ENCODE data around the gene CCDC188. TPM values are rescaled to one million over a fixed set of nuclear protein-coding genes. Genes with fewer than 3 reads are reported as not detected.

CCDC188 gene
- total and polyA plus RNA-seq, 8 donors, result 0.10 to 40.8 (median 0.76) TPM; not detected in 1

- no peaks in the 10 kb centered on the region for H3K27me3 ChIP-seq
- peaks cover 45 to 68% (median 65%) of the 10 kb centered on the region in 4 donors for H3K4me1 ChIP-seq
- H3K9me3 ChIP-seq, result no peaks in the 10 kb centered on the region
- WGBS, 5 donors, result 96 to 100% (median 97%) methylated on average over 5 of the region's 5 CpGs
- intact Hi-C loops (cut with DNase I; ENCODE audit: low total_unique reads), result no loop called here
- H3K27ac ChIP-seq, result no peak overlapping the region
- no peak for DNase-seq
- TF ChIP-seq POLR2A (IDR thresholded peaks at IDR 0.05) (no peak), EP300 (IDR thresholded peaks at IDR 0.05) (no peak), CTCF (IDR thresholded peaks at IDR 0.05) (no peak), POLR2AphosphoS5 (IDR thresholded peaks at IDR 0.05) (no peak)
- H3K36me3 ChIP-seq, result peaks cover 7 to 26% (median 23%) of the 10 kb centered on the region in 4 donors
- no peak overlapping the region for H3K4me3 ChIP-seq
Observed at GRCh38 chr22:20136603-20136873, 14.3 kb downstream of the CCDC188 start.

- no peak for TF ChIP-seq CTCF (IDR thresholded peaks at IDR 0.05)
- no peak for TF ChIP-seq POLR2A (IDR thresholded peaks at IDR 0.05)
- TF ChIP-seq EP300 (IDR thresholded peaks at IDR 0.05), result no peak
- TF ChIP-seq POLR2AphosphoS5 (IDR thresholded peaks at IDR 0.05), result no peak
- no peak overlapping the region for H3K27ac ChIP-seq
- peaks cover 7 to 21% (median 18%) of the 10 kb centered on the region in 4 donors for H3K36me3 ChIP-seq
- intact Hi-C loops (cut with DNase I; ENCODE audit: low total_unique reads), result no loop called here
- WGBS, 5 donors, result 77 to 87% (median 86%) methylated on average over 20 to 25 of the region's 25 CpGs
- DNase-seq, result no peak
- peaks cover 45 to 70% (median 66%) of the 10 kb centered on the region in 4 donors for H3K4me1 ChIP-seq
- H3K4me3 ChIP-seq, result no peak overlapping the region
- H3K27me3 ChIP-seq, result no peaks in the 10 kb centered on the region
- no peaks in the 10 kb centered on the region for H3K9me3 ChIP-seq
Observed at GRCh38 chr22:20135806-20136602, 14.9 kb downstream of the CCDC188 start.

- WGBS, 5 donors, result 58 to 61% (median 59%) methylated on average over 3 to 4 of the region's 4 CpGs; no CpG with 5 or more reads in 1 of the 5 donors
Observed at GRCh38 chr22:20135265-20135664, 15.6 kb downstream of the CCDC188 start.

More at GRCh38 chr22:20135265-20135664, 15.6 kb downstream of the CCDC188 start:
- Histone ChIP-seq H3K4me3 (no peak overlapping the region), H3K36me3 (peaks cover 7 to 13% (median 11%) of the 10 kb centered on the region in 4 donors), H3K27me3 (no peaks in the 10 kb centered on the region), H3K4me1 (peaks cover 49 to 78% (median 73%) of the 10 kb centered on the region in 4 donors), H3K27ac (no peak overlapping the region), H3K9me3 (no peaks in the 10 kb centered on the region)
- no peak for DNase-seq
- TF ChIP-seq CTCF (IDR thresholded peaks at IDR 0.05) (no peak), POLR2AphosphoS5 (IDR thresholded peaks at IDR 0.05) (no peak), POLR2A (IDR thresholded peaks at IDR 0.05) (no peak), EP300 (IDR thresholded peaks at IDR 0.05) (no peak)
- intact Hi-C loops (cut with DNase I; ENCODE audit: low total_unique reads), result no loop called here
